ENCODE measurements around the gene COPRS. TPM values are rescaled to one million over a fixed set of nuclear protein-coding genes. Genes with fewer than 3 reads are reported as not detected.
"Not testable (repeated sequence)": the region's sequence is repeated elsewhere in the genome, so short reads cannot be mapped to it uniquely, and the experiment has no call there.

Gene COPRS
- total RNA-seq, 4 donors from 2014 or later: 31.6 to 52.1 (median 47.4) TPM

DNA sequence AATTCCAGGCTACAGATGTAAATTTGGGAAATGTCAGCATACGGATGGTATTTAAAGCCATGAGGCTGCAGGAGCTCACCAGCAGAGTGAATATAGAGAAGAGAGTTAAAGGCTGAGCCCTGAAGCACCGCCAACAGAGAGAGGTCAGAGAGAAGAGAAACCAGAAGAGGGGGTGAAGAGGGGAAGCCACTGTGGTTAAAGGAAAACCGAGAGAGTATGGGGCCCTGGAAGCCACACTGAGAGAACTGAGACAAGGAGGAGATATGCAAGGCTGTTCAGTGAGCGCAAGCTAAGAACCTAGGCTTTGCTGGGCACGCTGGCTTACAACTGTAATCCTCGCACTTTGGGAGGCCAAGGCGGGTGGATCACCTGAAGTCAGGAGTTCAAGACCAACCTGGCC is 24.6 kb downstream of the COPRS start:
- no peaks in the 10 kb centered on the region for H3K27me3 ChIP-seq
- TF ChIP-seq POLR2AphosphoS5 (IDR thresholded peaks at IDR 0.05): no peak
- no peak for DNase-seq (ENCODE audit: low spot score in 2 of 2)
- no peak overlapping the region for H3K4me3 ChIP-seq
- H3K4me1 ChIP-seq: no peaks in the 10 kb centered on the region
- no peaks in the 10 kb centered on the region for H3K9me3 ChIP-seq
- no peak overlapping the region for H3K27ac ChIP-seq
- 67% methylated on average over 7 of the region's 7 CpGs for WGBS
- no peaks in the 10 kb centered on the region for H3K36me3 ChIP-seq

DNA sequence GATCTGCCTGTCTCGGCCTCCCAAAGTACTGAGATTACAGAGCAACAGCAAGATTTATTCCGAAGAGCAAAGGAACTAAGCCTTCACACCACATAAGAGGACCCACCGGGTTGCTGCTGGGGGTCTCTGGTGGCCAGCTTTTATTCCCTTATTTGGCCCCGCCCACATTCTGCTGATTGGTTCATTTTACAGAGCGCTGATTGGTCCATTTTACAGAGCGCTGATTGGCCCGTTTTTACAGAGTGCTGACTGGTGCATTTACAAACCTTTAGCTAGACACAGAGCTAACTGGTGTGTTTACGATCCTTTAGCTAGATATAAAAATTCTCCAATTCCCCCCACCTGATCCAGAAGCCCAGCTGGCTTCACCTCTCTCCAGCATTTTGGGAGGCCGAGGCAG is 26.3 kb downstream of the COPRS start:
- H3K4me1 ChIP-seq: no peaks in the 10 kb centered on the region
- H3K9me3 ChIP-seq: no peaks in the 10 kb centered on the region
- WGBS: 85% methylated on average over 9 of the region's 9 CpGs
- no peak for TF ChIP-seq EP300 (IDR thresholded peaks at IDR 0.05)
- no peak for TF ChIP-seq POLR2A (IDR thresholded peaks at IDR 0.05)
- no peak for TF ChIP-seq POLR2AphosphoS5 (IDR thresholded peaks at IDR 0.05)
- TF ChIP-seq, protein P1, sequence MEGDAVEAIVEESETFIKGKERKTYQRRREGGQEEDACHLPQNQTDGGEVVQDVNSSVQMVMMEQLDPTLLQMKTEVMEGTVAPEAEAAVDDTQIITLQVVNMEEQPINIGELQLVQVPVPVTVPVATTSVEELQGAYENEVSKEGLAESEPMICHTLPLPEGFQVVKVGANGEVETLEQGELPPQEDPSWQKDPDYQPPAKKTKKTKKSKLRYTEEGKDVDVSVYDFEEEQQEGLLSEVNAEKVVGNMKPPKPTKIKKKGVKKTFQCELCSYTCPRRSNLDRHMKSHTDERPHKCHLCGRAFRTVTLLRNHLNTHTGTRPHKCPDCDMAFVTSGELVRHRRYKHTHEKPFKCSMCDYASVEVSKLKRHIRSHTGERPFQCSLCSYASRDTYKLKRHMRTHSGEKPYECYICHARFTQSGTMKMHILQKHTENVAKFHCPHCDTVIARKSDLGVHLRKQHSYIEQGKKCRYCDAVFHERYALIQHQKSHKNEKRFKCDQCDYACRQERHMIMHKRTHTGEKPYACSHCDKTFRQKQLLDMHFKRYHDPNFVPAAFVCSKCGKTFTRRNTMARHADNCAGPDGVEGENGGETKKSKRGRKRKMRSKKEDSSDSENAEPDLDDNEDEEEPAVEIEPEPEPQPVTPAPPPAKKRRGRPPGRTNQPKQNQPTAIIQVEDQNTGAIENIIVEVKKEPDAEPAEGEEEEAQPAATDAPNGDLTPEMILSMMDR (IDR thresholded peaks at IDR 0.05): no peak
- H3K36me3 ChIP-seq: no peaks in the 10 kb centered on the region
- H3K27ac ChIP-seq: no peak overlapping the region
- H3K27me3 ChIP-seq: no peaks in the 10 kb centered on the region
- no peak overlapping the region for H3K4me3 ChIP-seq
- no peak for DNase-seq (ENCODE audit: low spot score in 2 of 2)

DNA sequence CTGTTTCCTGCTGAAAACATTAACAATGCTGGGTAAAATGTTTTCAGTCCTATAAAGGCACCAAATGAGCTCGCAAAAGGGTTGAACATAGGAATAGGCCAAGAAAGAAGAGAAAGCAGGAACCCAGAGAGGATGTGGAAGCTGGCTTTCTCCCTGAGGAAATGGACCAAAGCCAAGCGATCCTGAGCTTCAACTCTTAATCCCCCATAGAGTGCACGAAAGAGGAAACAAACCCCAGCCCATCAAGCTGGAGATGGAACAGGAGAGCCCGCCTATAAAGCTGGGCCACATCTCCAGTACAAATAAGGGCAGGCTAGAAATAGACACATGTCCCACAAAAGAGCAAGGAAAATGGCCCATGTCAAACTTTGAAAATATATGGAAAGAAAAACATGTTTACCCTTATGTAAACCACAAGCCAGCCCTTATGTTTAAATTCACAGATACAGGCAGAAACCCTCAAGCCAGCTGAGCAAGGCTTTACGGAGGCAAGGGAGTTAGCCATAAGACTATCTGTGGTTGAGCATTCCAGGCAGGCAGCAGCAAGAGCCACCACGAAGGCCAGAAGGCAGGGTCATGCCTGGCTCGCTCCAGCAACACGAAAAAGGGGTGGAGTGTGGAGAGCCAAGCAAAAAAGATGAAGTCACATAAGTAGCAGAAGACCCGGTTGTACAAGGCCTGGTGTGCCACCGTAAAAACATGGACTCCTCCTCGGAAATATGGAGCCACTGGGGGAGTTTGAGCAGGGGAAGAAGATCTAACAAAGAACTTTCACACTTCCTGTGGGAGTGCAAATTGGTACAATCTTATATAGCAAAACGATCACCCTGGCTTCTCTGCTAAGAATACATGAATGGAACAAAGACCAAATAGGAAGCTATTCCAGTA is 27.8 kb downstream of the COPRS start:
- no peaks in the 10 kb centered on the region for H3K9me3 ChIP-seq
- H3K36me3 ChIP-seq: no peaks in the 10 kb centered on the region
- no peaks in the 10 kb centered on the region for H3K27me3 ChIP-seq
- H3K27ac ChIP-seq: no peak overlapping the region
- DNase-seq (ENCODE audit: low spot score in 2 of 2): no peak
- 61% methylated on average over 12 of the region's 12 CpGs for whole genome bisulfite sequencing
- no peak overlapping the region for H3K4me3 ChIP-seq
- no peak for TF ChIP-seq POLR2A (IDR thresholded peaks at IDR 0.05)
- H3K4me1 ChIP-seq: peaks cover 2% of the 10 kb centered on the region

DNA sequence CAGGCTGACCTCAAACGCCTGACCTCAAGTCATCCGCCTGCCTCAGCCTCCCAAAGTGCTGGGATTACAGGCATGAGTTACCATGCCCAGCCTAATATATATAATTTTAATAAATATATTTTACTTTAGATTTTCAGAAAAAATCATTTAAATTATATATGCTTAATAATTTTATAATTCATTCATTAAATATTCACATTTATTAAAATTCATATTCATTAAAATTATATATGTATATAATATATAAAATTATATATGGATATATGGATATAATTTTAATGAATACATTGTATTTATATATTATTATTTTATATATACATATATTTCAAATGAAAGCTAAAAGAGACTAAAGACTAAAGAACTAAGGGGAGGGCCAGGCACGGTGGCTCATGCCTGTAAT is 29.4 kb downstream of the COPRS start:
- WGBS: 94% methylated on average over 3 of the region's 3 CpGs
- TF ChIP-seq EP300 (IDR thresholded peaks at IDR 0.05): no peak

DNA sequence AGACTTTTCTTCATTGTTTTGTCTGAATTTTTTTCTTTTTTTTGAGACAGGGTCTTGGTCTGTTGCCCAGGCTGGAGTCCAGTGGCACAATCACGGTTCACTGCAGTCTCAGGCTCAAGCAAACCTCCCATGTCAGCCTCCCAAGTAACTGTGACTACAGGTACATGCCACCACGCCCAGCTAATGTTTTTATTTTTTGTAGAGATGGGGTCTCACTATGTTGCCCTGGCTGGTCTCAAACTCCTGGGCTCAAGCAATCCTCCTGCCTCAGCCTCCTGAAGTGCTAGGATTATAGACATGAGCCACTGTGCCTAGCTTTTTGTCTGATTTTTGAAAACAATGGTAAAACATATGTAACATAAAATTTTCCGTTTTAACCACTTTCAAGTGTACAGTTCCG is 30.1 kb downstream of the COPRS start:
- H3K36me3 ChIP-seq; H3K27me3 ChIP-seq; H3K4me1 ChIP-seq; DNase-seq (ENCODE audit: low spot score in 2 of 2); H3K27ac ChIP-seq; H3K4me3 ChIP-seq; H3K9me3 ChIP-seq: not testable (repeated sequence)
- WGBS: 95% methylated on average over 4 of the region's 4 CpGs

More for the DNA sequence above, 29.4 kb downstream of the COPRS start:
- Histone ChIP-seq H3K4me3 (no peak overlapping the region), H3K4me1 (peaks cover 10% of the 10 kb centered on the region), H3K36me3 (no peaks in the 10 kb centered on the region), H3K9me3 (no peaks in the 10 kb centered on the region), H3K27me3 (no peaks in the 10 kb centered on the region), H3K27ac (no peak overlapping the region)
- no peak for DNase-seq (ENCODE audit: low spot score in 2 of 2)

DNA sequence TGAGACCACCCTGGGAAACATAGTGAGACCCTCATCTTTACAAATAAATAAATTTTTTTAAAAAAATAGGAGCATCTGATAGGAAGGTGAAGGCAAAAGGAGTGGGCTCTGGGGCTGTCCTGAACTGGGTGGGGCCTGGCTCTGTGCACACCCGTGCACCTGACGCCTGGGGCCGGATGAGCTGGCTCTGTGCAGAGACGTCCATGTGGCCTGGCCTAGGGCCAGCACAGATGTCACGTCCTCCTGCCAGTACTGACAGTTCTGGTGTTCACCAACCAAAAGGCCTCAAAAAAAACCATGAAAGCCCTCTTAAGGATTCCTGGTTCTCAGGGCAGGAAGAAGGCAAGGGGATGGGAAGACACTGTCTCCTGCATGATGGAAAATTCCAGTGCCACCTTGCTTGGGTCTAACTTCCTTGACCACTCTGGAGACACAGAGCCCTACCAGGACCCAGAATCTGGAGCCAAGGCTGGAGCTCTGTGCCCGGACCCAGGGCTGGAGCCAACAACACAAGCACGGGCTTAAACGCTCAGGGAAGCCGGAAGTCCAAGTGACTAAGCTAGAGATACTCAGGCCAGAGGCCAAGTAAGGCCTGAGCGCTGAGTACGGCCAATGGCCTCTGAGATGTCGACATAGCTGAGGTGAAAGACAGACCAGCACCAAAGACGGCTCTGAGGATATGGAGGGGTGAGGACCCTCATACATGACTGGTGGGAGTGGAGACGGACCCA is 32.9 kb downstream of the COPRS start:
- no peaks in the 10 kb centered on the region for H3K27me3 ChIP-seq
- no peaks in the 10 kb centered on the region for H3K36me3 ChIP-seq
- no peak overlapping the region for H3K27ac ChIP-seq
- H3K4me3 ChIP-seq: no peak overlapping the region
- H3K9me3 ChIP-seq: no peaks in the 10 kb centered on the region
- no peak for DNase-seq (ENCODE audit: low spot score in 2 of 2)
- peaks cover 10% of the 10 kb centered on the region for H3K4me1 ChIP-seq
- 64% methylated on average over 14 of the region's 14 CpGs for WGBS
- TF ChIP-seq, protein P1 (IDR thresholded peaks at IDR 0.05): no peak
- no peak for TF ChIP-seq POLR2A (IDR thresholded peaks at IDR 0.05)

DNA sequence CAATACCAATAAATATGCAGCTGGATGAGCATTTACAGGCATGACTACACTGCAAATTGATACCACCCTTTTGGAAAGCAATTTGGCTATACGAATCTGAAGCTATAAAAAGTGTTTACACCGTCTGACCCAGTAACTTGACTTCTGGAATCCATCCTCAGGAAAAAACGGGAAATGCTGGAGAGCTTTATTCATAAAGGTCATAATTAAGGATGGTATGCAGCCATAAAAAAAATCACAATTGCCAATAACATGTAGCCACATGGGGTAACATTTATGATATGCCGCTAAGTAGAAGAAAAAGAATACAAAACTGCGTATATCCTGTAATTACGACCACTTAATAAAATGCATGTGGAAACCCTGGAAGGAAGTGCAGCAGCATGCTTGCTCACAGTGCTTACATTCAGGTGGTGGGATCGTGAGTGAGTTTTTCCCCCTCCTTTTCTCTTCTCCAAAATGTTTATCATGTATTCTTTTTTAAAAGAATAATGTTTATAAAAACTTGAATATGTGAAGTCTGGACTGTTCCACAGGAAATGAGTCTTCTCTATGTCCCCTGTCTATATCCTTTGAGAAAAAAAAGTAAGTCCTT is 34.2 kb downstream of the COPRS start:
- Histone ChIP-seq H3K9me3 (no peaks in the 10 kb centered on the region), H3K27me3 (no peaks in the 10 kb centered on the region), H3K36me3 (no peaks in the 10 kb centered on the region), H3K4me3 (no peak overlapping the region), H3K4me1 (peaks cover 10% of the 10 kb centered on the region), H3K27ac (no peak overlapping the region)
- DNase-seq (ENCODE audit: low spot score in 2 of 2): no peak
- TF ChIP-seq, protein P1 (IDR thresholded peaks at IDR 0.05): no peak
- TF ChIP-seq POLR2A (IDR thresholded peaks at IDR 0.05) (no peak), EP300 (IDR thresholded peaks at IDR 0.05) (no peak), POLR2AphosphoS5 (IDR thresholded peaks at IDR 0.05) (no peak)
- 23% methylated on average over 7 of the region's 7 CpGs for WGBS

Measured in suprapubic skin (tissue), 4 donors.